ENCODE results near the gene GRM4.

DNA sequence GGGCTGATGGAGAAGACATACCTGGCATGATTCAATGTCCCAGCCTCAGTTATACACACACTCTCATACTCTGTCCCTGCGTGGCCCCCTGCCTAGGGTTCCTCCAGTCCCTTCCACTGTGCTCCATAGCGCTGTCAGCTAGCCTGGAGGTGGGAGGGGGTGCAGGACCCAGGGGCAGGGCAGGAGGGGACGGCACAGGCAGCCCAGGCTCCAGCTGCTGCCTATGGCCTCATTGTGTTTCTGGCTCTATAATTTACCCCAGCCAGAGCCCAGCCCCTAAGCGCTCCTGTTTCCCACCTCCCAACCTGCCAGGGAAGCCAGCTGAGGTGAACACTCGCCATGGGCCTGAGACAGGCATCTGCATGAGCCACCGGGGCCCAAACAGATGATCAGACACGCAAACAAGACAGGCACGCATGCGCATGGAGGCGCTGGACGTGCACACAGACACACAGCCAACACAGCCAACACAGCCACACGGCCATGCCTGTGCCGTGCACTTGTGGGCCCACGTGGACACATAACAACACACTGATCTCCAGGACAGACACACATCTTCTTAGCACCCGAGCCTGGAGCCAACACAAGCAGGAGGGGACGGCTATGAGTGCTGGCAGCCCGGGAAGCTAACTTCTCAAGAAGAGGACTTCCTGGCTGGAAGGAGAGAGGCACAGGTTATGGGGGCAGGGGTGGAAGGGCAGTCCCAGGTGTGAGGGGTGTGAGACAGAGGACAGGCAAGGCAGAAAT lies 124.9 kb downstream of the GRM4 start:
- TF ChIP-seq CTCF (IDR thresholded peaks at IDR 0.05) = no peak
- TF ChIP-seq POLR2A (IDR thresholded peaks at IDR 0.05) = no peak

All from heart left ventricle (tissue), 13 donors.